K562 (cell line): ENCODE data around the gene PRKX. TPM values are rescaled to one million over a fixed set of nuclear protein-coding genes. Genes with fewer than 3 reads are reported as not detected.

ENCODE experiments used
- CBX1 ChIP-seq: sonication (generic); IDR thresholded peaks from 2 replicates; pipeline ENCODE4 v1.6.1; 2016; ENCODE audit warnings: antibody characterized with exemption, low read depth, mild to moderate bottlenecking
- CXXC5 ChIP-seq: fragments of 250-450 bp; sonication (Bioruptor Pico); IDR thresholded peaks from 2 replicates; pipeline ENCODE4 v1.8.0; 2022; ENCODE audit warnings: inconsistent platforms, mild to moderate bottlenecking, moderate library complexity
- DNMT1 ChIP-seq: fragments of 450-650 bp; IDR thresholded peaks from 2 replicates; pipeline ENCODE4 v1.6.1; 2016; ENCODE audit warnings: antibody characterized with exemption, mild to moderate bottlenecking
- GABPA ChIP-seq: fragments of 200-800 bp; sonication (Bioruptor generic); conservative IDR thresholded peaks from 2 replicates; pipeline ENCODE4 v1.6.1; 2016; ENCODE audit warnings: low read depth, missing genetic modification characterization, missing compliant biosample characterization
- GATAD2B ChIP-seq: fragments of 450-650 bp; IDR thresholded peaks from 2 replicates; pipeline ENCODE4 v1.6.1; 2017; ENCODE audit warnings: mild to moderate bottlenecking, borderline replicate concordance
- NR3C1 ChIP-seq: sonication (generic); formaldehyde crosslinking; IDR thresholded peaks from 2 replicates; pipeline ENCODE4 v1.8.1; 2022; ENCODE audit warnings: missing genetic modification reagents
- PHF8 ChIP-seq: fragments of 200-600 bp; sonication (generic); IDR thresholded peaks from 2 replicates; pipeline ENCODE4 v1.6.1; 2012; ENCODE audit warnings: mixed run types, mild to moderate bottlenecking, inconsistent platforms, low read length, moderate library complexity, borderline replicate concordance
- POLR2A ChIP-seq: fragments of 450-650 bp; conservative IDR thresholded peaks from 2 replicates; pipeline ENCODE4 v1.6.1; 2016
- POLR2AphosphoS5 ChIP-seq: IDR thresholded peaks from 2 replicates; pipeline ENCODE4 v1.6.1; 2011; ENCODE audit warnings: mild to moderate bottlenecking, low read depth, low read length, moderate library complexity; ENCODE audit not compliant: control insufficient read depth, insufficient read depth
- POLR2G ChIP-seq: fragments of 200-400 bp; formaldehyde crosslinking; IDR thresholded peaks from 2 replicates; pipeline ENCODE4 v1.6.1; 2017; ENCODE audit warnings: low read depth, mild to moderate bottlenecking, antibody characterized with exemption, low read length, moderate library complexity
- RBM25 ChIP-seq: fragments of 200-400 bp; formaldehyde crosslinking; IDR thresholded peaks from 2 replicates; pipeline ENCODE4 v1.6.1; 2018; ENCODE audit warnings: low read length, low read depth, moderate library complexity; ENCODE audit not compliant: severe bottlenecking
- SIN3B ChIP-seq: fragments of 450-650 bp; IDR thresholded peaks from 2 replicates; pipeline ENCODE4 v1.6.1; 2017; ENCODE audit warnings: low read depth, mild to moderate bottlenecking, moderate library complexity
- SMAD1 ChIP-seq: fragments of 150-350 bp; IDR thresholded peaks from 2 replicates; pipeline ENCODE4 v1.6.1; 2014; ENCODE audit warnings: low read length, low read depth; ENCODE audit not compliant: partially characterized antibody
- SREBF1 ChIP-seq: fragments of 150-350 bp; IDR thresholded peaks from 2 replicates; pipeline ENCODE4 v1.6.1; 2014; ENCODE audit warnings: antibody characterized with exemption, low read depth, low read length, borderline replicate concordance
- SRSF3 ChIP-seq: fragments of 200-400 bp; formaldehyde crosslinking; IDR thresholded peaks from 2 replicates; pipeline ENCODE4 v1.6.1; 2016; ENCODE audit warnings: mild to moderate bottlenecking, low read length, moderate library complexity; ENCODE audit not compliant: insufficient read depth
- ZFP36 ChIP-seq: fragments of 150-350 bp; IDR thresholded peaks from 2 replicates; pipeline ENCODE4 v1.6.1; 2018; ENCODE audit warnings: low read length, low read depth; ENCODE audit not compliant: partially characterized antibody
- ZFX ChIP-seq: sonication (generic); formaldehyde crosslinking; IDR thresholded peaks from 2 replicates; pipeline ENCODE4 v1.8.0; 2022; ENCODE audit warnings: mild to moderate bottlenecking, missing genetic modification reagents, moderate library complexity
- ZHX1 ChIP-seq: fragments of 150-350 bp; conservative IDR thresholded peaks from 2 replicates; pipeline ENCODE4 v1.6.1; 2014; ENCODE audit warnings: low read length
- ZNF280A ChIP-seq: fragments of 450-650 bp; IDR thresholded peaks from 2 replicates; pipeline ENCODE4 v1.6.1; 2018; ENCODE audit warnings: mild to moderate bottlenecking, low read depth; ENCODE audit not compliant: partially characterized antibody
- polyA plus RNA-seq, 8 experiments: library from polyadenylated mRNA; depleted of rRNA in 4 of 8; stranded (reverse) in 5 of 8; unstranded in 3 of 8; fragments of >200 nt; fragmentation: Nextera tagmentation in 2 of 8; fragmentation: Illumina TruSeq in 1 of 8; extraction: Ambion mirVana in 2 of 8; extraction: Trizol in 1 of 8; gene quantifications; 2 replicates each; pipeline versions ENCODE4 v1.2.1 to v1.2.3, GENCODE V29; 2011 to 2014; ENCODE audit warnings: inconsistent platforms in 1 of 8, missing spikeins in 1 of 8
- total RNA-seq, 7 experiments: library from RNA; depleted of rRNA in 6 of 7; stranded (reverse); fragments of >200 nt in 6 of 7; fragmentation: Illumina TruSeq in 2 of 7; extraction: Trizol in 2 of 7; gene quantifications; 2 replicates each; pipeline versions ENCODE4 v1.2.1 to v1.2.3, GENCODE V29; 2011 to 2021; ENCODE audit warnings: low replicate concordance in 1 of 7
- TF ChIP-seq, protein P1 (sequence below): fragments of 200-800 bp; sonication (Bioruptor generic); IDR thresholded peaks from 2 replicates; pipeline ENCODE4 v1.6.1; 2017; ENCODE audit warnings: missing genetic modification characterization, missing compliant biosample characterization
- TF ChIP-seq, protein P2 (sequence below): conservative IDR thresholded peaks from 2 replicates; pipeline ENCODE4 v1.6.1; 2011; ENCODE audit warnings: low read depth, mild to moderate bottlenecking, low read length; ENCODE audit not compliant: control insufficient read depth

PRKX gene
- total and polyA plus RNA-seq, 9 of the 15 experiments (the other 6 are each of a cell fraction or from before 2014, with no cell fraction given) = 3.3 to 29.4 (median 23.7) TPM

GRCh38 chrX:3713225-3713936 lies at the start of gene PRKX (continued):
- TF ChIP-seq ZNF280A = no peak
- peak; percentile 73; the same call in 1 of the 2 replicates for TF ChIP-seq NR3C1 (CRISPR knock-in tag)
- TF ChIP-seq ZHX1 = no peak
- TF ChIP-seq GATAD2B = 0 out of 2 replicates have a peak, but pooled peaks have one; percentile 20
- 0 out of 2 replicates have a peak, but pooled peaks have one; percentile 43 for TF ChIP-seq POLR2AphosphoS5
- TF ChIP-seq, protein P1, sequence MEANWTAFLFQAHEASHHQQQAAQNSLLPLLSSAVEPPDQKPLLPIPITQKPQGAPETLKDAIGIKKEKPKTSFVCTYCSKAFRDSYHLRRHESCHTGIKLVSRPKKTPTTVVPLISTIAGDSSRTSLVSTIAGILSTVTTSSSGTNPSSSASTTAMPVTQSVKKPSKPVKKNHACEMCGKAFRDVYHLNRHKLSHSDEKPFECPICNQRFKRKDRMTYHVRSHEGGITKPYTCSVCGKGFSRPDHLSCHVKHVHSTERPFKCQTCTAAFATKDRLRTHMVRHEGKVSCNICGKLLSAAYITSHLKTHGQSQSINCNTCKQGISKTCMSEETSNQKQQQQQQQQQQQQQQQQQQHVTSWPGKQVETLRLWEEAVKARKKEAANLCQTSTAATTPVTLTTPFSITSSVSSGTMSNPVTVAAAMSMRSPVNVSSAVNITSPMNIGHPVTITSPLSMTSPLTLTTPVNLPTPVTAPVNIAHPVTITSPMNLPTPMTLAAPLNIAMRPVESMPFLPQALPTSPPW (CRISPR knock-in tag) = peak; percentile 86
- TF ChIP-seq CXXC5 (CRISPR knock-in tag) = peak; percentile 32
- no peak for TF ChIP-seq SREBF1
- TF ChIP-seq SMAD1 = no peak
- TF ChIP-seq POLR2G = peak; percentile 78
- TF ChIP-seq DNMT1 = no peak
- TF ChIP-seq RBM25 = peak; percentile 99
- TF ChIP-seq CBX1 = 0 out of 2 replicates have a peak, but pooled peaks have one; percentile 17
- TF ChIP-seq ZFX (CRISPR knock-in tag) = peak; percentile 24; the same call in 1 of the 2 replicates
- TF ChIP-seq, protein P2, sequence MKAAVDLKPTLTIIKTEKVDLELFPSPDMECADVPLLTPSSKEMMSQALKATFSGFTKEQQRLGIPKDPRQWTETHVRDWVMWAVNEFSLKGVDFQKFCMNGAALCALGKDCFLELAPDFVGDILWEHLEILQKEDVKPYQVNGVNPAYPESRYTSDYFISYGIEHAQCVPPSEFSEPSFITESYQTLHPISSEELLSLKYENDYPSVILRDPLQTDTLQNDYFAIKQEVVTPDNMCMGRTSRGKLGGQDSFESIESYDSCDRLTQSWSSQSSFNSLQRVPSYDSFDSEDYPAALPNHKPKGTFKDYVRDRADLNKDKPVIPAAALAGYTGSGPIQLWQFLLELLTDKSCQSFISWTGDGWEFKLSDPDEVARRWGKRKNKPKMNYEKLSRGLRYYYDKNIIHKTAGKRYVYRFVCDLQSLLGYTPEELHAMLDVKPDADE = peak; percentile 67; the same call in 1 of the 2 replicates
- TF ChIP-seq GABPA (tag) = peak; percentile 55
- no peak for TF ChIP-seq SRSF3
- TF ChIP-seq PHF8 = peak; percentile 51; the same call in 1 of the 2 replicates
- peak; percentile 27; the same call in 1 of the 2 replicates for TF ChIP-seq SIN3B
- peak; percentile 96 for TF ChIP-seq ZFP36
- TF ChIP-seq POLR2A = 0 out of 2 replicates have a peak, but pooled peaks have one; percentile 45
